ENCODE data around the gene C1orf105. TPM values are rescaled to one million over a fixed set of nuclear protein-coding genes. Genes with fewer than 3 reads are reported as not detected.

C1orf105 gene
- polyA plus RNA-seq, 1 of the 3 experiments (the other 2 are of a cell fraction) = not detected

GRCh38 chr1:172477216-172477615 is 56.7 kb downstream of the C1orf105 start:
- no peak overlapping the region for H3K9ac ChIP-seq
- TF ChIP-seq NRF1 (IDR thresholded peaks at IDR 0.05; ENCODE audit: low read depth, low read length) = no peak
- no peak for TF ChIP-seq JUND (IDR thresholded peaks at IDR 0.05)
- no peak for TF ChIP-seq EP300 (IDR thresholded peaks at IDR 0.05; ENCODE audit: borderline replicate concordance in 1 of 2, low read depth in 1 of 2, low read length in 1 of 2)
- TF ChIP-seq TCF12 (IDR thresholded peaks at IDR 0.05) = no peak
- TF ChIP-seq FOXM1 (IDR thresholded peaks at IDR 0.05; ENCODE audit: low read depth) = no peak
- no peak for TF ChIP-seq YY1 (IDR thresholded peaks at IDR 0.05; ENCODE audit: low read depth)
- no peak for TF ChIP-seq ZBTB33 (IDR thresholded peaks at IDR 0.05; ENCODE audit: borderline replicate concordance, low read depth)
- TF ChIP-seq CHD2 (IDR thresholded peaks at IDR 0.05; ENCODE audit: low read length, partially characterized antibody) = no peak
- TF ChIP-seq SIN3A (IDR thresholded peaks at IDR 0.05; ENCODE audit: borderline replicate concordance, low read depth, low read length) = no peak
- no peak for TF ChIP-seq SMC3 (IDR thresholded peaks at IDR 0.05; ENCODE audit: low read depth, low read length)
- TF ChIP-seq REST (IDR thresholded peaks at IDR 0.05; ENCODE audit: low read depth, low read length) = no peak
- no peak for TF ChIP-seq RXRA (IDR thresholded peaks at IDR 0.05; ENCODE audit: borderline replicate concordance, low read depth)
- TF ChIP-seq IRF3 (IDR thresholded peaks at IDR 0.05; ENCODE audit: low read depth, low read length) = no peak
- no peak for TF ChIP-seq MAX (IDR thresholded peaks at IDR 0.05; ENCODE audit: low read depth)
- no peak for TF ChIP-seq EZH2phosphoT487 (IDR thresholded peaks at IDR 0.05; ENCODE audit: borderline replicate concordance, low read depth)
- no peak for TF ChIP-seq TAF1 (IDR thresholded peaks at IDR 0.05; ENCODE audit: borderline replicate concordance, low read depth, low read length)
- TF ChIP-seq GABPA (IDR thresholded peaks at IDR 0.05; ENCODE audit: low read depth) = no peak
- TF ChIP-seq MXI1 (IDR thresholded peaks at IDR 0.05; ENCODE audit: low read depth, low read length) = no peak
- no peak for TF ChIP-seq GATA2 (CRISPR knock-in tag; IDR thresholded peaks at IDR 0.05)
- H3K4me3 ChIP-seq (ENCODE audit: low read depth in 2 of 2, low read length in 1 of 2) = no peak overlapping the region

More at GRCh38 chr1:172477216-172477615, 56.7 kb downstream of the C1orf105 start:
- ChIA-PET POLR2A (no interaction called here), CTCF (no interaction called here)
- DNase-seq = no peak
- H3K9me3 ChIP-seq = no peaks in the 10 kb centered on the region
- H3K36me3 ChIP-seq (replicated peaks in 1 of 2; ENCODE audit: control insufficient read depth in 1 of 2, insufficient read depth in 2 of 2, low read length in 1 of 2) = no peaks in the 10 kb centered on the region
- H4K20me1 ChIP-seq (ENCODE audit: insufficient read depth) = no peaks in the 10 kb centered on the region
- H3K79me2 ChIP-seq (ENCODE audit: insufficient read depth) = no peaks in the 10 kb centered on the region
- no peak overlapping the region for H2AFZ ChIP-seq (ENCODE audit: low read depth)
- 63% methylated on average over 2 of the region's 2 CpGs for WGBS (ENCODE audit: low lambda C conversion rate)
- H3K27me3 ChIP-seq (ENCODE audit: insufficient read depth) = 0 out of 2 replicates have a peak, but pooled peaks cover 5% of the 10 kb centered on the region
- H3K4me1 ChIP-seq (ENCODE audit: control insufficient read depth in 1 of 2, insufficient read depth in 2 of 2, low read depth in 1 of 2, low read length in 1 of 2) = peaks cover 0 to 3% of the 10 kb centered on the region in 2 experiments; a peak in 2 of 4 replicates
- H3K27ac ChIP-seq (ENCODE audit: low read depth in 2 of 2, low read length in 1 of 2) = no peak overlapping the region
- no peak overlapping the region for H3K4me2 ChIP-seq
- no peaks in the 10 kb centered on the region for H3K9me2 ChIP-seq
- H3F3A ChIP-seq (replicated peaks; ENCODE audit: insufficient read depth) = no peaks in the 10 kb centered on the region

Measured in SK-N-SH (cell line).